NB4 (cell line): ENCODE measurements around the gene SELPLG.

ENCODE experiments used
- POLR2A ChIP-seq: IDR thresholded peaks from 2 replicates; pipeline ENCODE4 v1.6.1; 2011; ENCODE audit warnings: mild to moderate bottlenecking; ENCODE audit not compliant: insufficient read length; ENCODE audit errors: extremely low read depth
- TF ChIP-seq, protein P1 (sequence below): IDR thresholded peaks from one replicate; pipeline ENCODE4 v1.5.1; 2012; ENCODE audit warnings: low read depth, low read length

DNA sequence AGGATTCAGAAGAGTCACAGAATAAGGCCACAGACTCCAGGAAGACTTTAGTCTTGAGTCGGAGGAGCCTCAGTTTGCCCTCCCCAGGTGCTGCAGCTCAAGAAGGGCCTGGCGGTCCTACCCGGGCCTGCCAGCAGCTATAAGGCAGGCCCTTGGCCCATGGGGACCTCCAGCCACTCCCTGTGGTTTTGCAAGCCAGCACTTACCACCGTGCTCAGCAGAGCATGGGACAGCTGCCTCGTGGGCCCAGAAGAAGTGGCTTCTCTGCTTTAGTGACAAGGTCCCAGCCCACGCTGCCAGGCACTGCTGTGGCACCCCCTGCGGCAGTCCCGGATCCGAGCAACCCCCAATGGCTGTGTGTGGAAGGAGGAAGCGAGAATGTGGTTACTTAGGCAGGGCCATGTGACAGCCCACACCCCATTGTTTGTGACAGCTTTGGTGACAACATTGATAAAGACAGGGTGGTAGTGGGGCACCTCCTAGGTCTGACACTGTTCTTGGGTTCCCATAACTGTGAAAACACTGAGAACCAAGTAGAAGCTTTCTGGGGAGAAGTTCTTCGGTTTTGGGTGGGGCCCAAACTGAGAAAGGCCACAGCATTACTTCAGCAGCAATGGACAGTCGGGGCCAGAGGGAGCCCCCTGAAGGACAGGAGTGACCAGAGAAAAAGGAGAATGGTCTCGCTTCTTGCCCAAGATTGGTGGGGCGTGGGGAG, at the start of gene SELPLG:
- TF ChIP-seq, protein P1, sequence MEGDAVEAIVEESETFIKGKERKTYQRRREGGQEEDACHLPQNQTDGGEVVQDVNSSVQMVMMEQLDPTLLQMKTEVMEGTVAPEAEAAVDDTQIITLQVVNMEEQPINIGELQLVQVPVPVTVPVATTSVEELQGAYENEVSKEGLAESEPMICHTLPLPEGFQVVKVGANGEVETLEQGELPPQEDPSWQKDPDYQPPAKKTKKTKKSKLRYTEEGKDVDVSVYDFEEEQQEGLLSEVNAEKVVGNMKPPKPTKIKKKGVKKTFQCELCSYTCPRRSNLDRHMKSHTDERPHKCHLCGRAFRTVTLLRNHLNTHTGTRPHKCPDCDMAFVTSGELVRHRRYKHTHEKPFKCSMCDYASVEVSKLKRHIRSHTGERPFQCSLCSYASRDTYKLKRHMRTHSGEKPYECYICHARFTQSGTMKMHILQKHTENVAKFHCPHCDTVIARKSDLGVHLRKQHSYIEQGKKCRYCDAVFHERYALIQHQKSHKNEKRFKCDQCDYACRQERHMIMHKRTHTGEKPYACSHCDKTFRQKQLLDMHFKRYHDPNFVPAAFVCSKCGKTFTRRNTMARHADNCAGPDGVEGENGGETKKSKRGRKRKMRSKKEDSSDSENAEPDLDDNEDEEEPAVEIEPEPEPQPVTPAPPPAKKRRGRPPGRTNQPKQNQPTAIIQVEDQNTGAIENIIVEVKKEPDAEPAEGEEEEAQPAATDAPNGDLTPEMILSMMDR, result no peak
- peak; percentile 43 for TF ChIP-seq POLR2A
